ENCODE measurements around the gene TMEM156.

Gene TMEM156

DNA sequence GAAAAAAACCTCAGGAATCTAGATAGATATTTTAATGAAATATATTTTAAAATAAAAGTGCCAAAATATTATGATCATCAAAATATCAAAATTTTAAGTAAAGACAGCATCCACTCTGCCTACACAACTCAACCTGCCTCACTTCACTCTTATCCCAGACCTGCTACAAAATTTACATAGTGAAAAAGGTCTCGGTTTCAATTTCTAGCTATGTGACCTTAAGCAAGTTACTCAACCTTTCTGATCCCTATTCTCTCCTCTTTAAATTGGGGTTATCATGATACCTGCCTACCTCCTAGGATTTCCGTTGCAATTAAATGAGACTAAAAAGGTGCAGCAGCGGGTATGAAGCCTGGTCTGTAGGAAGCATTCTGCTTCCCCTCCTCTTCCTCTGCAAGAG lies 91.7 kb downstream of the TMEM156 start:
- POLR2A ChIA-PET (ENCODE audit: low non-redundant PET) = no interaction called here
- TF ChIP-seq, protein P1, sequence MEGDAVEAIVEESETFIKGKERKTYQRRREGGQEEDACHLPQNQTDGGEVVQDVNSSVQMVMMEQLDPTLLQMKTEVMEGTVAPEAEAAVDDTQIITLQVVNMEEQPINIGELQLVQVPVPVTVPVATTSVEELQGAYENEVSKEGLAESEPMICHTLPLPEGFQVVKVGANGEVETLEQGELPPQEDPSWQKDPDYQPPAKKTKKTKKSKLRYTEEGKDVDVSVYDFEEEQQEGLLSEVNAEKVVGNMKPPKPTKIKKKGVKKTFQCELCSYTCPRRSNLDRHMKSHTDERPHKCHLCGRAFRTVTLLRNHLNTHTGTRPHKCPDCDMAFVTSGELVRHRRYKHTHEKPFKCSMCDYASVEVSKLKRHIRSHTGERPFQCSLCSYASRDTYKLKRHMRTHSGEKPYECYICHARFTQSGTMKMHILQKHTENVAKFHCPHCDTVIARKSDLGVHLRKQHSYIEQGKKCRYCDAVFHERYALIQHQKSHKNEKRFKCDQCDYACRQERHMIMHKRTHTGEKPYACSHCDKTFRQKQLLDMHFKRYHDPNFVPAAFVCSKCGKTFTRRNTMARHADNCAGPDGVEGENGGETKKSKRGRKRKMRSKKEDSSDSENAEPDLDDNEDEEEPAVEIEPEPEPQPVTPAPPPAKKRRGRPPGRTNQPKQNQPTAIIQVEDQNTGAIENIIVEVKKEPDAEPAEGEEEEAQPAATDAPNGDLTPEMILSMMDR (conservative IDR thresholded peaks at IDR 0.05; ENCODE audit: low read depth) = no peak
- CTCF ChIA-PET = no interaction called here
- no peak overlapping the region for H3K27ac ChIP-seq
- DNase-seq (ENCODE audit: low spot score) = no peak

DNA sequence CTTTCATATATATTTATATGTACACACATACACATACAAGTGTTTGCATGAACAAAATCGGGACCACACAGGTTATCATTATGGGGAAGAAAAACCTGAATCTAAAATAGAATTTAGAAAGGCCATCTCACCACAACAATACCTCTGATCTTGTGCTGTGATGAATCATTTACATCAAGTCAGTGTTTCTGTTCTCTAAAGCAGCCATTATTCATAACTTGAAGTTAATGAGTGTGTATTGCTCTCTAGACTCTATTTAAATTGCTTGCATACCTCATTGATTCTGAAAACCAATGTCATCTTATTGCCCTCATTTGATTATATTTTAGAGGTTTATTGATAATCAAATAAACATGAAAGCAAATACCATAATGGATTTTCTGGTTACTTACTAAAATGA lies 93.0 kb downstream of the TMEM156 start:
- TF ChIP-seq, protein P1 (conservative IDR thresholded peaks at IDR 0.05; ENCODE audit: low read depth) = no peak
- CTCF ChIA-PET = no interaction called here

DNA sequence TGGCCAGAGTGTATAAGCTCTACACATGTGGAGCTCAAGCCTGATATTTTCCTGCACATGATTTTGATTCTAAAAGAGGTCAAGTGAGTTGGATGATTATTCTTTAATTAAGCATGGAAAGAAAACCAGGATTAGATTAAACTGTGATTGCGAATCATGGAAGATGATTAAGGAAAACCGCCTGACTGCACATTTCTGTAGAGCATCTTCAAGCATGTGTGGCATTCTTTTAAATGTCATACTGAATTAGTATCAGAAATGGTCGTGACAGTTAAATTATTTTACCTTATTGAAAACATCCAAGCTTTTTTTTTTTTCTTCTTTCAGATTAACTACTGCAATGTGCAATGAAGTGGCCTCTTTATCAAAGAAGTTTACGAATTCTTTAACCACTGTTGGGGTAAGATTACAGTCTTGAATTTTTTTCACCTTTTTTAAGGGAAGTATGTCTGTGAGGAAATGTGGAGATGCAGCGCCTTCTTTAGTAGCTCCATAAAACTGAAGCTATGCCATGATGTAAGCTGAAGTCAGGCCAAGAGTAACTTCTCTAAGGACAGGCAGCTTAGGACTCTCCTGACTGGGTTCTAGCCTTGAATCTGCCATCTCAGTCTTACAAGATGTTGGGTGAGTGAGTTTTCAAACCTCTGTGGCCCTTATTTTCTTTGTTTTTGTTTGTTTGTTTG lies 96.7 kb downstream of the TMEM156 start:
- TF ChIP-seq, protein P1 (conservative IDR thresholded peaks at IDR 0.05; ENCODE audit: low read depth) = no peak
- CTCF ChIA-PET = no interaction called here
- POLR2A ChIA-PET (ENCODE audit: low non-redundant PET) = no interaction called here
- no peak overlapping the region for H3K27ac ChIP-seq
- DNase-seq (ENCODE audit: low spot score) = no peak

More for the DNA sequence above, 93.0 kb downstream of the TMEM156 start:
- no peak overlapping the region for H3K27ac ChIP-seq
- POLR2A ChIA-PET (ENCODE audit: low non-redundant PET) = no interaction called here
- DNase-seq (ENCODE audit: low spot score) = no peak

DNA sequence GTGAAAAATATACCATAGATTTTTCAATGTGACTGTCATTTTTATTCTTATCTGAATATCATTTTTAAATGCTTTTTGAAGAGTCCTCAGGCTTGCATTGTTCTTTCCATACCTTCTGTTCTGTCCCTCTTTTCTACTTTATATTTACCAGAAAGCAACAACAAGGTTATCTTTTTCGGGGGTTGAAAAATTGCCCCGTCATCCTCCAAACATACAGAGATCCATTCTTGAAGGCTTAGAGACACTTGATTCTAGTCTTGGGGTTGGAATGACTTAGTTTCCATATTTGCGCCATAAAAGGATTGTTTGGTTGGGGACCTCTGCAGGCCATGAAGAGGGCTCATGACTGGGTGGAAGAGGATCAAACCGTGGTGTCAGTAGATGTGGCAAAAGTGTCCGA lies 101.1 kb downstream of the TMEM156 start:
- POLR2A ChIA-PET (ENCODE audit: low non-redundant PET) = no interaction called here
- TF ChIP-seq, protein P1 (conservative IDR thresholded peaks at IDR 0.05; ENCODE audit: low read depth) = no peak
- CTCF ChIA-PET = interaction anchor here (0.6 kb wide), 1 partner anchor 139 kb away, joined by 3 read pairs; no protein-coding TSS in a partner anchor
- no peak overlapping the region for H3K27ac ChIP-seq
- no peak for DNase-seq (ENCODE audit: low spot score)

DNA sequence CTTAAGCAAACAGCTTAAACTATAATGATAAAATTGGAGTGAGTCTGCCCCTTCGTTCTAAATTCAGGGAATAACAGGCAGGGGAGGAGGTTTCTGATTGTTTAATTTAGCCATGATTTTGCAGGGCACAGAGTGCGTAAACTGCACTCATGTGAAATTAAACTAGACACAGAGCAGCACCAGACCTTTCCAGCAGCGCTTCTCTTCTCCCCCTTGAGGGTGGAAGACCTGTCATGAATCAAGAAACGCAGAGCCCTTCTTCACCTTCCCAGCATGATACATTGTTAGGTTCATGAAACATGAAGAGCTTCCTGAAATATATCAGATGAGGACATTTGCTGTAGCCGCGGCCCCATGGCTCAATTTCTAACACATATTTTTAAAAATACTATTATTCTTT lies 101.5 kb downstream of the TMEM156 start:
- DNase-seq (ENCODE audit: low spot score) = no peak
- ChIA-PET POLR2A (ENCODE audit: low non-redundant PET) (no interaction called here), CTCF (interaction anchor here (0.6 kb wide), 1 partner anchor 140 kb away, joined by 3 read pairs; no protein-coding TSS in a partner anchor)
- TF ChIP-seq, protein P1 (conservative IDR thresholded peaks at IDR 0.05; ENCODE audit: low read depth) = no peak
- no peak overlapping the region for H3K27ac ChIP-seq

DNA sequence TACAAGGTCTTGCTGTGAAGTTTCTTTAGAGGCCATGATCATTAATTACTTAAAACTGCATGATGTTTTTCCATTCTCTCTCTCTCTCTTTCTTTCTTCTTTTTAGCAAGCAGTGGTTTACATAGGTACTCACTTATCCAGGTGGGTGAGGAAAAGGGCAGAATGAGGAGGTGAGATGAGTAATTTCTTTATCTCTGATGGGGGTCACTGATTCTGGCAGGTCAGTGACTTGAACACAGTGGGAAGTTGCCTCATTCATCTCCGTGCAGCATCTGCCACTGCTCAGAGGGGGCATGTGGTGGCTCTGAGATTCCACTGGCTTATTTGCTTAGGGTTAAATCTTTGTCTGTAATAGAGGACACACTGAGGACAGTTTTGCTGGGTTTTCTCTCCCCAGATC lies 102.0 kb downstream of the TMEM156 start:
- H3K27ac ChIP-seq = no peak overlapping the region
- no peak for DNase-seq (ENCODE audit: low spot score)
- TF ChIP-seq, protein P1 (conservative IDR thresholded peaks at IDR 0.05; ENCODE audit: low read depth) = no peak
- CTCF ChIA-PET = interaction anchor here (0.6 kb wide), 1 partner anchor 140 kb away, joined by 3 read pairs; no protein-coding TSS in a partner anchor
- POLR2A ChIA-PET (ENCODE audit: low non-redundant PET) = no interaction called here
